LNCAP (cell line): ENCODE measurements around the gene MEN1.

Source experiments
- CTCF ChIP-seq: fragments of 450-650 bp; IDR thresholded peaks from 2 replicates; pipeline ENCODE4 v1.5.1; 2017; ENCODE audit warnings: mild to moderate bottlenecking

Gene MEN1

GRCh38 chr11:64803846-64804345 lies 6.5 kb downstream of the MEN1 start:
- no peak for TF ChIP-seq CTCF

GRCh38 chr11:64803158-64803845 lies 7.0 kb downstream of the MEN1 start, which contains the start of gene MAP4K2:
Gene MAP4K2 (minus strand): TSS chr11:64803214. CDS start chr11:64803149, 65 bp downstream.
- TF ChIP-seq CTCF = peak; percentile 31; the same call in 1 of the 2 replicates

GRCh38 chr11:64802370-64803157 lies 7.8 kb downstream of the MEN1 start:
- no peak for TF ChIP-seq CTCF

GRCh38 chr11:64801561-64802369 lies 8.6 kb downstream of the MEN1 start:
- no peak for TF ChIP-seq CTCF

- TF ChIP-seq CTCF = no peak
These were observed 9.2 kb downstream of the MEN1 start for GRCh38 chr11:64801158-64801464.

- no peak for TF ChIP-seq CTCF
These were observed 9.8 kb downstream of the MEN1 start for GRCh38 chr11:64800303-64801157.
